Esophagus muscularis mucosa (tissue), 3 donors: ENCODE measurements around the gene KSR1.

Source experiments
- POLR2AphosphoS5 ChIP-seq, 2 donors: sonication (generic); formaldehyde crosslinking; IDR thresholded peaks; one replicate each; pipeline ENCODE4 v1.6.1; 2017; ENCODE audit warnings: antibody characterized with exemption in 2 of 2
- TF ChIP-seq, protein P1 (sequence below), 3 experiments: fragments of 200-600 bp in 2 of 3; fragments of 450-650 bp in 1 of 3; sonication (generic) in 2 of 3; IDR thresholded peaks; one replicate each; pipeline ENCODE4 v1.5.1; 2017 to 2019; ENCODE audit warnings: antibody characterized with exemption in 3 of 3, mild to moderate bottlenecking in 2 of 3, moderate library complexity in 1 of 3

DNA sequence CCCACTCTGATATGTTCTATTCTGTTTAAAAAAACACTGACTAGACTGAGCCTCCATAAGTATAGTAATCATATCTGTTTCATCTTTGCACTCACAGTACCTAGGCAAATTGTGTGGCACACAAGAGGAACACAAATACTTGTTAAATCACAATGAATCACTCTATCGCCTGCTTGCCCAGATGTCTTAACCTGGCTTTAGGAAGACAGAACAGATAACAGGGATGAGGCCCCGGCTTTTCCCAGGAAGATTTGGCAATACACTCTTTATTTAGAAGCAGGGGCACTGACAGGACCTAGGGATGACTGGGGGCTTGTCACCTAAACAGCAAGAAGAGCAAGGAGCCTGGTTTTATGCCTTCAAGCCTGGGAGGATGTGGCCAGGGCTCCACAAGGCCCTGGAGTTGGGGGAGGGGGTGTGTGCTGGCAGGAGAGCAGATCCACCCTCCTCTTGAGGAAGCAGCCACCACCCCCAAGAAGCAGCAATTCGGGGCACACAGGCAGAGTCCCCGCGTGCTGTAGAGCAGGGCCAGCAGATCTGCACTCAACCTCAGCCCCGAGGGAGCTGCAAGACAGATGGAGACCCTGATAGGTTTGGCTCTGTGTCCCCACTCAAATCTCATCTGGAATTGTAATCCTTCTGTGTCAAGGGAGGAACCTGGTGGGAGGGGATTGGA, 41.0 kb upstream of the KSR1 start:
- TF ChIP-seq, protein P1, sequence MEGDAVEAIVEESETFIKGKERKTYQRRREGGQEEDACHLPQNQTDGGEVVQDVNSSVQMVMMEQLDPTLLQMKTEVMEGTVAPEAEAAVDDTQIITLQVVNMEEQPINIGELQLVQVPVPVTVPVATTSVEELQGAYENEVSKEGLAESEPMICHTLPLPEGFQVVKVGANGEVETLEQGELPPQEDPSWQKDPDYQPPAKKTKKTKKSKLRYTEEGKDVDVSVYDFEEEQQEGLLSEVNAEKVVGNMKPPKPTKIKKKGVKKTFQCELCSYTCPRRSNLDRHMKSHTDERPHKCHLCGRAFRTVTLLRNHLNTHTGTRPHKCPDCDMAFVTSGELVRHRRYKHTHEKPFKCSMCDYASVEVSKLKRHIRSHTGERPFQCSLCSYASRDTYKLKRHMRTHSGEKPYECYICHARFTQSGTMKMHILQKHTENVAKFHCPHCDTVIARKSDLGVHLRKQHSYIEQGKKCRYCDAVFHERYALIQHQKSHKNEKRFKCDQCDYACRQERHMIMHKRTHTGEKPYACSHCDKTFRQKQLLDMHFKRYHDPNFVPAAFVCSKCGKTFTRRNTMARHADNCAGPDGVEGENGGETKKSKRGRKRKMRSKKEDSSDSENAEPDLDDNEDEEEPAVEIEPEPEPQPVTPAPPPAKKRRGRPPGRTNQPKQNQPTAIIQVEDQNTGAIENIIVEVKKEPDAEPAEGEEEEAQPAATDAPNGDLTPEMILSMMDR (IDR thresholded peaks at IDR 0.05): no peak
- no peak for TF ChIP-seq POLR2AphosphoS5 (IDR thresholded peaks at IDR 0.05)
